Panc1 (cell line): ENCODE data around the gene LRRFIP1. TPM values are rescaled to one million over a fixed set of nuclear protein-coding genes. Genes with fewer than 3 reads are reported as not detected.

Experiments
- ATAC-seq: fragments of 200-7000 bp; cut with Tn5 transposase; 2 replicates; pipeline ENCODE4 v1.9.1; 2020; ENCODE audit warnings: mild to moderate bottlenecking, moderate library complexity
- BruUV-seq: library from RNA; stranded (reverse); fragments of 400-500 nt; replicated peaks from 2 replicates; lab custom pipeline; 2021; lab: Mats Ljungman, UMichigan
- CTCF ChIA-PET: fragments of 300-600 bp; sonication (Branson Sonifier 250); formaldehyde crosslinking; loops from one replicate; lab custom pipeline; 2022; ENCODE audit warnings: antibody characterized with exemption; lab: Charles Lee
- POLR2A ChIA-PET: fragments of 300-600 bp; sonication (Branson Sonifier 250); formaldehyde crosslinking; loops from one replicate; lab custom pipeline; 2022; ENCODE audit warnings: antibody characterized with exemption; lab: Charles Lee
- DNase-seq: peaks from one replicate; pipeline ENCODE4 v3.0.0-alpha.2; 2010; ENCODE audit warnings: low read depth, low spot score
- H3K27ac ChIP-seq: 2 replicates; pipeline ENCODE4 v1.5.1; 2011; ENCODE audit warnings: mild to moderate bottlenecking, low read length, inconsistent platforms
- H3K27me3 ChIP-seq: fragments of 200-500 bp; sonication (Bioruptor generic); 2 replicates; pipeline ENCODE4 v1.6.0; 2014; ENCODE audit warnings: low read length, inconsistent platforms; ENCODE audit not compliant: control insufficient read depth, insufficient read depth
- H3K36me3 ChIP-seq: fragments of 200-500 bp; sonication (Bioruptor generic); 2 replicates; pipeline ENCODE4 v1.5.1; 2014; ENCODE audit warnings: inconsistent platforms, mild to moderate bottlenecking, low read length, moderate library complexity; ENCODE audit not compliant: control insufficient read depth, insufficient read depth
- H3K4me1 ChIP-seq: 2 replicates; pipeline ENCODE4 v1.5.1; 2011; ENCODE audit warnings: inconsistent platforms, mild to moderate bottlenecking, low read length, moderate library complexity; ENCODE audit not compliant: control insufficient read depth, insufficient read depth
- H3K4me3 ChIP-seq, 2 experiments: 2 replicates each; pipeline ENCODE4 v1.5.1; 2011 to 2012; ENCODE audit warnings: low read depth in 2 of 2, low read length in 2 of 2, mild to moderate bottlenecking in 2 of 2, inconsistent platforms in 1 of 2, moderate library complexity in 1 of 2
- H3K9me3 ChIP-seq: fragments of 200-500 bp; sonication (Bioruptor generic); 2 replicates; pipeline ENCODE4 v1.5.1; 2014; ENCODE audit warnings: low read depth, mild to moderate bottlenecking, inconsistent platforms, low read length, moderate library complexity; ENCODE audit not compliant: control insufficient read depth, insufficient read depth
- CTCF ChIP-seq: fragments of 450-650 bp; IDR thresholded peaks from 2 replicates; pipeline ENCODE4 v1.5.1; 2017; ENCODE audit warnings: mild to moderate bottlenecking
- POLR2AphosphoS5 ChIP-seq: IDR thresholded peaks from 2 replicates; pipeline ENCODE4 v1.6.1; 2012; ENCODE audit warnings: mild to moderate bottlenecking, low read depth, low read length, moderate library complexity
- REST ChIP-seq, 2 experiments: IDR thresholded peaks; 2 replicates each; pipeline ENCODE4 v1.6.1; 2011 to 2012; ENCODE audit warnings: low read depth in 2 of 2, control low read depth in 1 of 2, low read length in 1 of 2, mild to moderate bottlenecking in 1 of 2, moderate library complexity in 1 of 2; ENCODE audit not compliant: insufficient read depth in 1 of 2
- SIN3A ChIP-seq: IDR thresholded peaks from 2 replicates; pipeline ENCODE4 v1.6.1; 2012; ENCODE audit warnings: low read depth, mild to moderate bottlenecking, low read length, moderate library complexity, borderline replicate concordance; ENCODE audit not compliant: insufficient read depth
- TCF7L2 ChIP-seq: IDR thresholded peaks from 2 replicates; pipeline ENCODE4 v1.6.1; 2011; ENCODE audit warnings: mild to moderate bottlenecking, low read depth, low read length, inconsistent platforms
- in situ Hi-C: cut with HindIII; loops from 2 replicates; pipeline ENCODE4 v1.10.0; 2016; ENCODE audit warnings: low sequenced_read_pairs, low pct_unique_long_range_greater_than_20kb
- intact Hi-C: fragments of 100-400 bp; cut with micrococcal nuclease; formaldehyde crosslinking; loops from one replicate; pipeline ENCODE4 v1.10.0; 2022; ENCODE audit not compliant: unreplicated experiment
- total RNA-seq: library from RNA; stranded (reverse); gene quantifications from one replicate; pipeline ENCODE4 v1.2.1, GENCODE V29; 2021; ENCODE audit not compliant: unreplicated experiment

LRRFIP1 gene
- total RNA-seq, 1 experiment from 2014 or later = 121 TPM

DNA sequence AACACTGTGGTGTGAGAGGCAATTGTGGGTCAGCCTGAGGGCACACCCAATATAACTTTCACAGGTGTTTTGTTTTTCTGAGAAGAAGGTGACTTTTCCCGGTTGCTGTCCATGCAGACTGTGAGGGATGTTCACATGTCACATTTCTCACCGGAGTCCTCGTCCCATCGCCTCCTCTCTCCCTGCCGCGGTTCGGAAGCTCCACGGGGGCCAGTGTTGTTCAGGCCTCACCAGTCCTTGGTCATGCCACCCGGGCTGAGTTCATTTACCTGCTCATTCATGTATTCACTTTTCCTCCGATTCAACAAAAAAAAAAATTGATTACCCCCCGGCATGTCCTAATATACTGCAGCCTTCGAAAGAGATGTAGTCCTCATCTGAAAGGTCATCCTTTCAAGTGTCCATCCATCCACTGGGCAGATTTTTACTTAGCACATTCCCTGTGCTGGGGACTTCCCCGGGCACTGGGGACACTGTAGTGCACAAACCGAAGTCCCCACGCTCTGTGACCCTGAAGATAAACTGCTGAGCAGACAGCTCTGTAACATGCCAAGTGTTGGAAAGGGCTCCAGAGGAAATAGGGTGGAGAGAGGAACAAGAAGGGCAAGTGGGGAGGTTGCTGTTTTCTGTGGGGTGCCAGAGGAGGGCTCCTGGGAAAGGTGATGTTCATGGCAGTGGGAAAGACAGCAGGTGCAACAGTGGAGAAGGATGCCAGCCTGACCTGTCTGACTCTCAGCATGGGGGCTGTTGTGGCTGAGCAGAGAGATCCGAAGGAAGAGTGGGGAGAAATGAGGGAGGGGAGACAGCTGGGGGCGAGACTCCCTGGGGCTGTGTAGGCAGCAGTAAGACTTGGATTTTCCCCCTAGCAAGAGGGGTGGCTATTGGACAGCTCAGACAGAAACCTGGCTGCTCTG, 22.4 kb downstream of the LRRFIP1 start:
- Histone ChIP-seq H3K4me3 (no peak overlapping the region), H3K27ac (no peak overlapping the region), H3K36me3 (no peaks in the 10 kb centered on the region), H3K4me1 (no peaks in the 10 kb centered on the region), H3K9me3 (no peaks in the 10 kb centered on the region), H3K27me3 (no peaks in the 10 kb centered on the region)
- intact Hi-C loops (no loop called here), in situ Hi-C loops (no loop called here)
- ChIA-PET CTCF (no interaction called here), POLR2A (no interaction called here)
- no TSS peak for BruUV-seq
- DNase-seq = no peak
- ATAC-seq = no peak
- TF ChIP-seq POLR2AphosphoS5 (no peak), REST (IDR thresholded peaks at IDR 0.05; ENCODE audit: insufficient read depth in 1 of 2, low read depth in 2 of 2, low read length in 1 of 2) (no peak), CTCF (no peak)

DNA sequence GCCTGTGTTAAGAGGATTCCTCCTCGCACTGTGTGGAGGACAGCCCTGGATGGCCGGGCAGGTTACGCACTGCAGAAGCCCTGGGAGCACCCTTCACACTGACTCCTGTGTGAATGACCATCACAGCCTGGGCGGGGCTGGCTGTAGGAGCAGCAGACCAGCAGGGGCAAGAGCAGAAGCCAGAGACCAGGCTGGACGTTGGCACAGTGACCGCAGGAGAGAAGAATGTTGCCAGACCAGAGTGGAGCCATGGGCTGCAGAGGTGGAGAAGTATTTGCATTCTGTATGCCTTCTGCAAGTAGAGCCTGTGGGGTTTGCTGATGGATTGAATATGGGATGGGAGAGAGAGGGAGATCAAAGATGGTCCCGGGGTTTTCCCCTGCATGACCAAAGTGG, 23.1 kb downstream of the LRRFIP1 start:
- no peak for ATAC-seq
- no peak for TF ChIP-seq REST (IDR thresholded peaks at IDR 0.05; ENCODE audit: insufficient read depth in 1 of 2, low read depth in 2 of 2, low read length in 1 of 2)
- no peak for TF ChIP-seq SIN3A
- no peak for TF ChIP-seq POLR2AphosphoS5
- TF ChIP-seq TCF7L2 = no peak
- no peak for TF ChIP-seq CTCF
- POLR2A ChIA-PET = no interaction called here
- in situ Hi-C loops = no loop called here
- Histone ChIP-seq H3K4me3 (no peak overlapping the region), H3K4me1 (no peaks in the 10 kb centered on the region), H3K27me3 (no peaks in the 10 kb centered on the region), H3K27ac (no peak overlapping the region), H3K9me3 (no peaks in the 10 kb centered on the region), H3K36me3 (no peaks in the 10 kb centered on the region)
- intact Hi-C loops = no loop called here
- DNase-seq = no peak
- no TSS peak for BruUV-seq
- CTCF ChIA-PET = no interaction called here
